IMR-90 (cell line): ENCODE measurements around the gene BFSP1. TPM values are rescaled to one million over a fixed set of nuclear protein-coding genes. Genes with fewer than 3 reads are reported as not detected.

Source experiments
- ATAC-seq: fragments of 200-7000 bp; cut with Tn5 transposase; 2 replicates; pipeline ENCODE4 v1.9.1; 2020; ENCODE audit warnings: low read depth, mild to moderate bottlenecking, moderate library complexity
- BruUV-seq: library from RNA; stranded (reverse); fragments of 400-500 nt; replicated peaks from 2 replicates; lab custom pipeline; 2021; lab: Mats Ljungman, UMichigan
- CTCF ChIA-PET: fragments of 300-600 bp; formaldehyde crosslinking; extraction: SDS; loops from one replicate; lab custom pipeline; 2021; ENCODE audit warnings: antibody characterized with exemption; lab: Yijun Ruan, JAX
- POLR2A ChIA-PET: fragments of 300-600 bp; sonication (Branson Sonifier 250); formaldehyde crosslinking; loops from one replicate; lab custom pipeline; 2022; ENCODE audit warnings: antibody characterized with exemption; ENCODE audit not compliant: unreplicated experiment; lab: Charles Lee
- DNase-seq: peaks from one replicate; pipeline ENCODE4 v3.0.0; 2013
- H2AFZ ChIP-seq: replicated peaks from 2 replicates; pipeline ENCODE3; 2013; ENCODE audit warnings: low read length, mild to moderate bottlenecking; ENCODE audit not compliant: poor library complexity
- H2AK5ac ChIP-seq: 2 replicates; pipeline ENCODE4 v1.6.1; 2013; ENCODE audit warnings: low read depth, low read length, inconsistent platforms
- H2AK9ac ChIP-seq: replicated peaks from 2 replicates; pipeline ENCODE3; 2013; ENCODE audit warnings: mild to moderate bottlenecking, low read depth, low read length, moderate library complexity; ENCODE audit not compliant: poor library complexity
- H2BK120ac ChIP-seq: 2 replicates; pipeline ENCODE4 v1.6.1; 2013; ENCODE audit warnings: low read depth, low read length, inconsistent platforms
- H2BK15ac ChIP-seq: 3 replicates; pipeline ENCODE4 v1.6.1; 2013; ENCODE audit warnings: low read depth, low read length, inconsistent platforms
- H2BK20ac ChIP-seq: 2 replicates; pipeline ENCODE4 v1.6.1; 2013; ENCODE audit warnings: low read depth, mild to moderate bottlenecking, inconsistent platforms, low read length, moderate library complexity
- H2BK5ac ChIP-seq: 2 replicates; pipeline ENCODE4 v1.6.1; 2013; ENCODE audit warnings: mild to moderate bottlenecking, low read depth, low read length, inconsistent platforms; ENCODE audit not compliant: poor library complexity, severe bottlenecking
- H3K14ac ChIP-seq: replicated peaks from 2 replicates; pipeline ENCODE4 v1.6.1; 2013; ENCODE audit warnings: low read depth, low read length, inconsistent platforms
- H3K18ac ChIP-seq: 2 replicates; pipeline ENCODE4 v1.6.1; 2013; ENCODE audit warnings: low read depth, low read length, control low read depth
- H3K23ac ChIP-seq: 2 replicates; pipeline ENCODE4 v1.6.1; 2013; ENCODE audit warnings: low read depth, low read length, inconsistent platforms
- H3K27ac ChIP-seq: 2 replicates; pipeline ENCODE4 v1.5.1; 2013; ENCODE audit warnings: mild to moderate bottlenecking, control low read depth, low read length; ENCODE audit not compliant: insufficient read depth
- H3K27me3 ChIP-seq: 2 replicates; pipeline ENCODE4 v1.6.1; 2013; ENCODE audit warnings: low read length; ENCODE audit not compliant: control insufficient read depth, insufficient read depth
- H3K36me3 ChIP-seq: 2 replicates; pipeline ENCODE4 v1.6.1; 2013; ENCODE audit warnings: low read length, mixed read lengths; ENCODE audit not compliant: control insufficient read depth, insufficient read depth
- H3K4ac ChIP-seq: 2 replicates; pipeline ENCODE4 v1.6.1; 2013; ENCODE audit warnings: low read depth, low read length, inconsistent platforms
- H3K4me1 ChIP-seq: 2 replicates; pipeline ENCODE4 v1.6.1; 2013; ENCODE audit warnings: low read length, mixed read lengths; ENCODE audit not compliant: control insufficient read depth, insufficient read depth
- H3K4me2 ChIP-seq: 2 replicates; pipeline ENCODE4 v1.6.1; 2013; ENCODE audit warnings: low read depth, mild to moderate bottlenecking, control low read depth, low read length, moderate library complexity
- H3K4me3 ChIP-seq: 2 replicates; pipeline ENCODE4 v1.5.1; 2013; ENCODE audit warnings: low read depth, mild to moderate bottlenecking, control low read depth, low read length, moderate library complexity; ENCODE audit not compliant: insufficient read depth
- H3K56ac ChIP-seq: 2 replicates; pipeline ENCODE4 v1.6.1; 2013; ENCODE audit warnings: low read length, inconsistent platforms; ENCODE audit not compliant: insufficient read depth; ENCODE audit errors: extremely low read depth
- H3K79me1 ChIP-seq, 2 experiments: 2 replicates each; pipeline ENCODE4 v1.6.1; 2013; ENCODE audit warnings: low read length in 2 of 2, inconsistent platforms in 1 of 2, low read depth in 1 of 2
- H3K9ac ChIP-seq: 2 replicates; pipeline ENCODE4 v1.6.1; 2013; ENCODE audit warnings: low read depth, low read length, control low read depth
- H3K9me1 ChIP-seq: 2 replicates; pipeline ENCODE4 v1.6.1; 2013; ENCODE audit warnings: low read length, inconsistent platforms; ENCODE audit not compliant: insufficient read depth
- H3K9me3 ChIP-seq: 2 replicates; pipeline ENCODE4 v1.6.1; 2013; ENCODE audit warnings: low read length; ENCODE audit not compliant: control insufficient read depth, insufficient read depth
- H4K20me1 ChIP-seq: 2 replicates; pipeline ENCODE4 v1.6.1; 2013; ENCODE audit warnings: low read length, inconsistent platforms; ENCODE audit not compliant: insufficient read depth
- H4K5ac ChIP-seq: 2 replicates; pipeline ENCODE4 v1.6.1; 2013; ENCODE audit warnings: mild to moderate bottlenecking, low read depth, low read length, control low read depth
- H4K8ac ChIP-seq, 2 experiments: 2 replicates each; pipeline ENCODE4 v1.6.1; 2013; ENCODE audit warnings: low read depth in 2 of 2, low read length in 2 of 2, control low read depth in 1 of 2, inconsistent platforms in 1 of 2
- H4K91ac ChIP-seq: 2 replicates; pipeline ENCODE4 v1.6.1; 2013; ENCODE audit warnings: low read depth, low read length, inconsistent platforms; ENCODE audit not compliant: insufficient read depth
- CEBPB ChIP-seq: IDR thresholded peaks from 2 replicates; pipeline ENCODE4 v1.6.1; 2012; ENCODE audit warnings: low read depth, low read length, improper control_type of control experiment
- whole genome bisulfite sequencing, 2 experiments: methylation state at CpG; one replicate each; pipeline versions ENCODE4 v1.1.5 to v1.1.7; 2013; ENCODE audit warnings: missing lambda C conversion rate in 2 of 2; ENCODE audit not compliant: insufficient read length in 1 of 2; ENCODE audit errors: extremely low coverage in 2 of 2; 5-methylcytosine and 5-hydroxymethylcytosine counted together
- dilution Hi-C: fragments of 300-500 bp; cut with HindIII; formaldehyde crosslinking; loops from one replicate; pipeline ENCODE4 v1.14.3; 2018; ENCODE audit warnings: low sequenced_read_pairs; ENCODE audit not compliant: unreplicated experiment
- in situ Hi-C: fragments of 300-500 bp; cut with MboI; formaldehyde crosslinking; loops from 3 replicates; pipeline ENCODE4 v1.14.3; 2019; ENCODE audit warnings: low sequenced_read_pairs, inconsistent platforms, mixed read lengths
- intact Hi-C: fragments of 100-400 bp; cut with micrococcal nuclease; formaldehyde crosslinking; loops from 2 replicates; pipeline ENCODE4 v1.10.0; 2022
- polyA plus RNA-seq, 3 experiments: library from polyadenylated mRNA; depleted of rRNA; stranded (reverse); fragments of >200 nt; gene quantifications; 2 replicates each; pipeline ENCODE4 v1.2.3, GENCODE V29; 2012; ENCODE audit warnings: low replicate concordance in 1 of 3
- total RNA-seq: library from RNA; depleted of rRNA; stranded (reverse); fragments of >200 nt; gene quantifications from 2 replicates; pipeline ENCODE4 v1.2.3, GENCODE V29; 2012

The BFSP1 gene
- total and polyA plus RNA-seq, 2 of the 4 experiments (the other 2 are of a cell fraction) = 1.1 to 2.0 TPM

DNA sequence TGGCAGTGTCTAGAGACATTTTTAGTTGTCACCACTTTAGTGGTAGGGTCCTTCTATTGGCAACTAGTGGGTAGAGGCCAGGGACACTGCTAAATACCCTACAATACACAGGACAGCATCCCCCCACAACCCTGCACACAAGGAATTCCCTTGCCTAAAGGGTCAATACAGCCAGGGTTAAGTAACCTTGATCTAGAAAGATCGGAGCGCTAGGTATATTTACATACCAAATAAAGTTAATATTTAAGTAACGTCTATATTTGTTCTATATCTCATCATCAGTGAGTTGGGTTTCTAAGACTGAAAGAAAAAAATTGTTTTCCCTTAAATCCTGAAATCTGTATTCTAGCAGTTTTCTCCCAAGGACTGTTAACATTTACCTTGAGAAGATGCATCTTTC is 16.1 kb downstream of the BFSP1 start:
- H2BK120ac ChIP-seq = no peak overlapping the region
- H2AK9ac ChIP-seq = no peak overlapping the region
- H3K4me2 ChIP-seq = no peak overlapping the region
- no peak overlapping the region for H4K5ac ChIP-seq
- DNase-seq = no peak
- H2BK20ac ChIP-seq = no peak overlapping the region
- H3K9me1 ChIP-seq = no peaks in the 10 kb centered on the region
- H3K9ac ChIP-seq = no peak overlapping the region
- H3K56ac ChIP-seq = no peak overlapping the region
- H3K9me3 ChIP-seq = no peaks in the 10 kb centered on the region
- H4K8ac ChIP-seq = no peak overlapping the region
- H3K4me1 ChIP-seq = no peaks in the 10 kb centered on the region
- H4K91ac ChIP-seq = no peak overlapping the region
- H3K79me1 ChIP-seq = no peaks in the 10 kb centered on the region
- POLR2A ChIA-PET = no interaction called here
- no peaks in the 10 kb centered on the region for H4K20me1 ChIP-seq
- no peak overlapping the region for H3K4me3 ChIP-seq
- H3K27me3 ChIP-seq = peaks cover 15% of the 10 kb centered on the region
- intact Hi-C loops (no loop called here), in situ Hi-C loops (loop anchor here (10.0 kb wide), 2 partner anchors 410 to 480 kb away; no protein-coding TSS in a partner anchor), dilution Hi-C loops (no loop called here)
- no peak overlapping the region for H2AFZ ChIP-seq
- no peak for ATAC-seq
- no peak for TF ChIP-seq CEBPB
- H3K14ac ChIP-seq = no peak overlapping the region
- H3K18ac ChIP-seq = no peak overlapping the region
- no peak overlapping the region for H2AK5ac ChIP-seq
- H3K36me3 ChIP-seq = no peaks in the 10 kb centered on the region
- H3K4ac ChIP-seq = no peak overlapping the region
- H3K23ac ChIP-seq = no peak overlapping the region
- H2BK5ac ChIP-seq = no peak overlapping the region
- no CpG with 5 or more reads among the region's 3 CpGs for WGBS, 2 experiments
- H2BK15ac ChIP-seq = no peak overlapping the region
- CTCF ChIA-PET = no interaction called here
- BruUV-seq = no TSS peak
- no peak overlapping the region for H3K27ac ChIP-seq
